ENCODE measurements around the gene IGF2BP2. TPM values are rescaled to one million over a fixed set of nuclear protein-coding genes. Genes with fewer than 3 reads are reported as not detected.

Gene IGF2BP2
- total and polyA plus RNA-seq, 4 donors: 7.8 to 92.6 (median 11.8) TPM

DNA sequence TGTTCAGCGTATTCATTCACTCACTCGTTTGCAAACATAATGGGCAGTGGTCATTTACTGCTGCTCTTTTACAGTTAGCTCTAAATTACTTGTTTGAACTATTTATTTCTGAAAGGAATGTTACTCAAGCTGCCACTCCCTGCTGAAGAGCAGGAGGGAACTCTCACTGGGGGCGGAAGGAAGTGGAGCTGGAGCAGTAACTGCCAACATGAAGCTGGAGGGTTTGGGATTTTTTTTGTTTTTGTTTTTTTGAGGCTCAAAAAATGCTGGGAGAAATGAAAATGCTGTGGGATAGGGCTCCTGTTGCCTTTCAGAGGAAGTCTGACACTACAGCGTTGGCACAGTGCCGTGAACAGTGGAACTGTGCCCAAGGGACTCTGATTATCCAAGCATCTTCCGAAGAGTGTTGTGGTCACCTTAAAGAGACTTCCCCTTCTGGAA lies 194.6 kb downstream of the IGF2BP2 start:
- peaks cover 4 to 21% (median 15%) of the 10 kb centered on the region in 5 donors for H3K4me1 ChIP-seq (ENCODE audit: control insufficient read depth in 5 of 5, insufficient read depth in 5 of 5, low read length in 5 of 5)
- H3K36me3 ChIP-seq (ENCODE audit: control insufficient read depth in 4 of 4, insufficient read depth in 4 of 4, low read length in 4 of 4): peaks cover 0 to 17% (median 12%) of the 10 kb centered on the region in 4 donors
- no peaks in the 10 kb centered on the region for H3K27me3 ChIP-seq (ENCODE audit: control insufficient read depth in 3 of 3, insufficient read depth in 3 of 3, low read length in 2 of 3)
- TF ChIP-seq, protein P1, sequence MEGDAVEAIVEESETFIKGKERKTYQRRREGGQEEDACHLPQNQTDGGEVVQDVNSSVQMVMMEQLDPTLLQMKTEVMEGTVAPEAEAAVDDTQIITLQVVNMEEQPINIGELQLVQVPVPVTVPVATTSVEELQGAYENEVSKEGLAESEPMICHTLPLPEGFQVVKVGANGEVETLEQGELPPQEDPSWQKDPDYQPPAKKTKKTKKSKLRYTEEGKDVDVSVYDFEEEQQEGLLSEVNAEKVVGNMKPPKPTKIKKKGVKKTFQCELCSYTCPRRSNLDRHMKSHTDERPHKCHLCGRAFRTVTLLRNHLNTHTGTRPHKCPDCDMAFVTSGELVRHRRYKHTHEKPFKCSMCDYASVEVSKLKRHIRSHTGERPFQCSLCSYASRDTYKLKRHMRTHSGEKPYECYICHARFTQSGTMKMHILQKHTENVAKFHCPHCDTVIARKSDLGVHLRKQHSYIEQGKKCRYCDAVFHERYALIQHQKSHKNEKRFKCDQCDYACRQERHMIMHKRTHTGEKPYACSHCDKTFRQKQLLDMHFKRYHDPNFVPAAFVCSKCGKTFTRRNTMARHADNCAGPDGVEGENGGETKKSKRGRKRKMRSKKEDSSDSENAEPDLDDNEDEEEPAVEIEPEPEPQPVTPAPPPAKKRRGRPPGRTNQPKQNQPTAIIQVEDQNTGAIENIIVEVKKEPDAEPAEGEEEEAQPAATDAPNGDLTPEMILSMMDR (IDR thresholded peaks at IDR 0.05; ENCODE audit: control extremely low read depth, extremely low read depth): no peak
- peak overlapping the region in 1 of 2 donors; percentile 28 for H3K9ac ChIP-seq (ENCODE audit: insufficient read depth in 1 of 2, low read length in 2 of 2)
- H3K4me3 ChIP-seq: no peak overlapping the region
- ATAC-seq (ENCODE audit: insufficient read depth, low FRiP score) (peak; percentile 50), DNase-seq (peak; percentile 59 to 74 (median 70))
- H3K9me3 ChIP-seq (ENCODE audit: control insufficient read depth in 4 of 4, insufficient read depth in 3 of 4, low read length in 3 of 4): no peaks in the 10 kb centered on the region
- peak overlapping the region in 1 of 2 donors; percentile 84 for H3K27ac ChIP-seq (ENCODE audit: low read depth in 1 of 2, low read length in 1 of 2)
- 25 to 27% methylated on average over 6 of the region's 6 CpGs for WGBS, 2 donors

- Histone ChIP-seq H3K4me1 (ENCODE audit: control insufficient read depth in 5 of 5, insufficient read depth in 5 of 5, low read length in 5 of 5) (peaks cover 4 to 21% (median 15%) of the 10 kb centered on the region in 5 donors), H3K9ac (ENCODE audit: insufficient read depth in 1 of 2, low read length in 2 of 2) (peak overlapping the region in 1 of 2 donors; percentile 28), H3K27me3 (ENCODE audit: control insufficient read depth in 3 of 3, insufficient read depth in 3 of 3, low read length in 2 of 3) (no peaks in the 10 kb centered on the region), H3K4me3 (no peak overlapping the region), H3K9me3 (ENCODE audit: control insufficient read depth in 4 of 4, insufficient read depth in 3 of 4, low read length in 3 of 4) (no peaks in the 10 kb centered on the region), H3K27ac (ENCODE audit: low read depth in 1 of 2, low read length in 1 of 2) (peak overlapping the region in 1 of 2 donors; percentile 84), H3K36me3 (ENCODE audit: control insufficient read depth in 4 of 4, insufficient read depth in 4 of 4, low read length in 4 of 4) (peaks cover 0 to 18% (median 12%) of the 10 kb centered on the region in 4 donors)
- no peak for DNase-seq
- TF ChIP-seq, protein P1 (IDR thresholded peaks at IDR 0.05; ENCODE audit: control extremely low read depth, extremely low read depth): no peak
- WGBS, 2 donors: 71 to 80% methylated on average over 4 of the region's 4 CpGs
- peak; percentile 82 for ATAC-seq (ENCODE audit: insufficient read depth, low FRiP score)
Observed at GRCh38 chr3:185629554-185630181, 195.2 kb downstream of the IGF2BP2 start.

DNA sequence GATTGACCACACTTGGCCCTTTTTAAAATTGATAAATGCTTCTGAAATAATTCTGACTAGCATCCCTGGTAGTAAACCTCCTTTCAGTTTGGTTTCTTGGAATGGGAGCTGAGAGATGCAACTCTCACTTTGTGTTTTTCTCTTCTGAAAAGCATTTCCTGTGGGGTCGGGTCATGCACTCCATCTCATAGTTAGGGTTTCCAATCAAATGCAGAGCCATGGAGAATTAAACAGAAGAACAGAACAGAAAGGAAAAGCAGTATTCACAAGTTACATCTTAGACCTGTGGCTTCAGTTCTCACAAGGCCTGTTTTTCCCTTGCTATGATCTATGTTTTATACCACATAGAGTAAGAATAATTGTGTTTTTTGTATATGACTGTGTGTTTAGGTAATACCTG lies 199.1 kb downstream of the IGF2BP2 start:
- H3K27me3 ChIP-seq (ENCODE audit: control insufficient read depth in 3 of 3, insufficient read depth in 3 of 3, low read length in 2 of 3): no peaks in the 10 kb centered on the region
- H3K9me3 ChIP-seq (ENCODE audit: control insufficient read depth in 4 of 4, insufficient read depth in 3 of 4, low read length in 3 of 4): no peaks in the 10 kb centered on the region
- peaks cover 9 to 25% (median 17%) of the 10 kb centered on the region in 4 donors for H3K36me3 ChIP-seq (ENCODE audit: control insufficient read depth in 4 of 4, insufficient read depth in 4 of 4, low read length in 4 of 4)
- H3K9ac ChIP-seq (ENCODE audit: insufficient read depth in 1 of 2, low read length in 2 of 2): no peak overlapping the region
- DNase-seq (no peak), ATAC-seq (ENCODE audit: insufficient read depth, low FRiP score) (no peak)
- no peak overlapping the region for H3K27ac ChIP-seq (ENCODE audit: low read depth in 1 of 2, low read length in 1 of 2)
- no peak overlapping the region for H3K4me3 ChIP-seq
- WGBS, 2 donors: 51 to 59% methylated on average over 1 of the region's 1 CpG
- peaks cover 2 to 18% (median 15%) of the 10 kb centered on the region in 5 donors for H3K4me1 ChIP-seq (ENCODE audit: control insufficient read depth in 5 of 5, insufficient read depth in 5 of 5, low read length in 5 of 5)
- TF ChIP-seq, protein P1 (IDR thresholded peaks at IDR 0.05; ENCODE audit: control extremely low read depth, extremely low read depth): no peak
